Colonic mucosa (tissue), 4 donors: ENCODE data around the gene GLI2. TPM values are rescaled to one million over a fixed set of nuclear protein-coding genes. Genes with fewer than 3 reads are reported as not detected.

Source experiments
- DNase-seq: peaks from one replicate; pipeline ENCODE4 v3.0.0-alpha.2; 2020
- H3K27ac ChIP-seq: fragments of 200-600 bp; one replicate; pipeline ENCODE4 v1.8.0; 2021
- H3K27me3 ChIP-seq: fragments of 200-600 bp; one replicate; pipeline ENCODE4 v1.8.0; 2021
- H3K36me3 ChIP-seq: fragments of 200-600 bp; one replicate; pipeline ENCODE4 v1.8.0; 2021
- H3K4me1 ChIP-seq: fragments of 200-600 bp; one replicate; pipeline ENCODE4 v1.8.0; 2021; ENCODE audit warnings: mild to moderate bottlenecking
- H3K4me3 ChIP-seq: fragments of 200-600 bp; one replicate; pipeline ENCODE4 v1.8.0; 2021
- H3K9ac ChIP-seq, 2 donors: one replicate each; pipeline ENCODE4 v1.7.0; 2013; ENCODE audit warnings: control low read depth in 2 of 2, low read depth in 2 of 2, low read length in 2 of 2
- H3K9me3 ChIP-seq: fragments of 200-600 bp; one replicate; pipeline ENCODE4 v1.8.0; 2021
- CTCF ChIP-seq: fragments of 200-600 bp; IDR thresholded peaks from one replicate; pipeline ENCODE4 v1.8.0; 2022; ENCODE audit warnings: antibody characterized with exemption, mild to moderate bottlenecking
- intact Hi-C: fragments of 100-400 bp; cut with DNase I; formaldehyde crosslinking; loops from one replicate; pipeline ENCODE4 v1.14.1; 2022
- total RNA-seq, 2 donors: library from RNA; stranded (reverse); fragmentation: NEBNext Ultra II Directional in 1 of 2; extraction: Animal tissue kit (Norgen Biotek cat#: 25700) in 1 of 2; gene quantifications; one replicate each; pipeline ENCODE4 v1.2.1, GENCODE V29; 2021
- donor health status: healthy.
- donor health status: DM: no; HTN: no; CAD: no.
- donor health status: DM: no; HTN: no; CAD: no.

Gene GLI2
- total RNA-seq, 2 donors from 2014 or later: 1.3 to 2.0 TPM

GRCh38 chr2:120765678-120766469 lies 30.2 kb downstream of the GLI2 start:
- DNase-seq: peak; percentile 62
- Histone ChIP-seq H3K36me3 (no peaks in the 10 kb centered on the region), H3K4me3 (no peak overlapping the region), H3K27ac (peak overlapping the region; percentile 13), H3K4me1 (no peaks in the 10 kb centered on the region), H3K27me3 (no peaks in the 10 kb centered on the region), H3K9me3 (no peaks in the 10 kb centered on the region), H3K9ac (peak overlapping the region in 1 of 2 donors; percentile 1)
- intact Hi-C loops: no loop called here
- TF ChIP-seq CTCF: no peak

DNA sequence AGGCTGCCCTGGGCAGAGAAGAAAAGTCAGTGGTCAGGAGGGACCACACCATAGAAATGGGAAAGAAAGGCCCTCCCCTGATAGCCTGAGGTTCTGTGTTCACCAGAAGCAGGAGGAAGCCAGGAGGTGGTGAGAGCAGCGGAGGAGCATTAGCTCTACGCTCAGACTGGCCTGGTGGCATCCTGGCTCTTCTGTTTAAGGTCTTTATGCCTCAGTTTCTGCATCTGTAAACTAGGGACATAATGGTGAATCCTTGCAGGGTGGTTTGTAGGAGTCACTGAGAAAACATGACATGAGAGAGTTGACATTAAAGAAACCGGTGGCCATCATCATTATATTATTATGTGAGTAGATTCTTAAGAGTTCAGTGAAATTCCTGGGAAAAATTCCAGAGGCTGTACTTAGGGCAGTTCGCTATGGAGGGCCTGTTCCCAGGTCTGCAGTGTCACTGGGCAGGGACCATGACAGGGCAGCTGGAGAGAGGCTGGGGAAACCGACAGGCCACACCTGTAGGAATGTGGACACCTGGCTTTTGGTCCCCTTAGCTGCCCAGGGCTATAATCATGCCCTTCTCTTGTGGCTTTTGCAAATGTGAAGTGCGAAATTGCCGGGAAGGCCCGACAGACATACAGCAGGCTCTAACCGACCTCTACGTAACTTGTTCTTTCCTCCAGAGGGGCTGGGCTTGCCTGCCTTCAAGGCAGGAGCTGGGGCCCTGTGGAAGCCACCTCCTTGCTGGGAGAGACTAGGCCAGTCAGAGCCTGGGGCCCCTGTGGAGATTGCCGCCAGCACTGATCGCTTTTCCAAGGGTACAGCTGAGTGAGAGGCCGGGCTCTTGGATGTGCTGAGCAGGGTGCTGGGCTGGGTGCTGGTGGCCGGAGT lies 31.0 kb downstream of the GLI2 start:
- H3K4me1 ChIP-seq: no peaks in the 10 kb centered on the region
- H3K9me3 ChIP-seq: no peaks in the 10 kb centered on the region
- TF ChIP-seq CTCF: no peak
- H3K36me3 ChIP-seq: no peaks in the 10 kb centered on the region
- peak overlapping the region; percentile 13 for H3K27ac ChIP-seq
- H3K4me3 ChIP-seq: no peak overlapping the region
- H3K27me3 ChIP-seq: no peaks in the 10 kb centered on the region
- intact Hi-C loops: no loop called here
- no peak overlapping the region for H3K9ac ChIP-seq
- DNase-seq: no peak

DNA sequence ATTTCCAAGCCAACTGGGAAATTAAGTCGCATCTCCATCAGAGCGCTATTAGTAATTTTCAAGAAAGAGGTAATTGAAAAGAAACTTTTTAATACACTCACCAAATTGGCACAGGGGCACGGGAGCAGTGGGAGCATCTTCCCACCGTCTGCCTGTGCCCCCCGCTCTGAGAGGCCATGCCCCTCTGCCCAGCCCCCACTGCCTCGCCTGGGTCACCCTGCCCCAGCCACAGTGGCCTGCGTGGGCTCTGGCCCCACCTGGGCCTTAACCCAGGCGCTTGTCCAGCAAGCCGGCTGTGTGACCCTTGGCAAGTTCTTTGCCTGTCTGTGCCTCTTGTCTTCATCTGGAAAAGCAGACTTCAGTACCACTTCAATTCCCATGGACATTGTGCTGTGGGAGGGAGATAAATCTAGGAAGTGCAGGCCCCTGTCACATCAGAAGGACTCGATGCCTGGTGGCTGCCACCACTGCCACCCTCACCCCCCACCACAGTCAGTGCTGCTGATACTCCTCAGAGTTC lies 31.9 kb downstream of the GLI2 start:
- no peaks in the 10 kb centered on the region for H3K4me1 ChIP-seq
- no peaks in the 10 kb centered on the region for H3K9me3 ChIP-seq
- no peak overlapping the region for H3K4me3 ChIP-seq
- DNase-seq: no peak
- no peak for TF ChIP-seq CTCF
- intact Hi-C loops: no loop called here
- H3K36me3 ChIP-seq: no peaks in the 10 kb centered on the region
- H3K27ac ChIP-seq: no peak overlapping the region
- no peaks in the 10 kb centered on the region for H3K27me3 ChIP-seq
- no peak overlapping the region for H3K9ac ChIP-seq

- no peak overlapping the region for H3K4me3 ChIP-seq
- DNase-seq: no peak
- intact Hi-C loops: no loop called here
- no peak overlapping the region for H3K27ac ChIP-seq
- TF ChIP-seq CTCF: no peak
- H3K27me3 ChIP-seq: no peaks in the 10 kb centered on the region
- no peaks in the 10 kb centered on the region for H3K9me3 ChIP-seq
- no peak overlapping the region for H3K9ac ChIP-seq
- H3K36me3 ChIP-seq: no peaks in the 10 kb centered on the region
- no peaks in the 10 kb centered on the region for H3K4me1 ChIP-seq
These were observed 32.7 kb downstream of the GLI2 start for GRCh38 chr2:120768112-120769048.
